NCI-H446 (cell line): Measurements from ENCODE around the gene LY86.
"Not testable (repeated sequence)": the region's sequence is repeated elsewhere in the genome, so short reads cannot be mapped to it uniquely, and the experiment has no call there.

Experiments
- DNase-seq, 2 experiments: peaks; one replicate each; lab custom pipeline; 2025; lab: John Stamatoyannopoulos, UW

The LY86 gene

DNA sequence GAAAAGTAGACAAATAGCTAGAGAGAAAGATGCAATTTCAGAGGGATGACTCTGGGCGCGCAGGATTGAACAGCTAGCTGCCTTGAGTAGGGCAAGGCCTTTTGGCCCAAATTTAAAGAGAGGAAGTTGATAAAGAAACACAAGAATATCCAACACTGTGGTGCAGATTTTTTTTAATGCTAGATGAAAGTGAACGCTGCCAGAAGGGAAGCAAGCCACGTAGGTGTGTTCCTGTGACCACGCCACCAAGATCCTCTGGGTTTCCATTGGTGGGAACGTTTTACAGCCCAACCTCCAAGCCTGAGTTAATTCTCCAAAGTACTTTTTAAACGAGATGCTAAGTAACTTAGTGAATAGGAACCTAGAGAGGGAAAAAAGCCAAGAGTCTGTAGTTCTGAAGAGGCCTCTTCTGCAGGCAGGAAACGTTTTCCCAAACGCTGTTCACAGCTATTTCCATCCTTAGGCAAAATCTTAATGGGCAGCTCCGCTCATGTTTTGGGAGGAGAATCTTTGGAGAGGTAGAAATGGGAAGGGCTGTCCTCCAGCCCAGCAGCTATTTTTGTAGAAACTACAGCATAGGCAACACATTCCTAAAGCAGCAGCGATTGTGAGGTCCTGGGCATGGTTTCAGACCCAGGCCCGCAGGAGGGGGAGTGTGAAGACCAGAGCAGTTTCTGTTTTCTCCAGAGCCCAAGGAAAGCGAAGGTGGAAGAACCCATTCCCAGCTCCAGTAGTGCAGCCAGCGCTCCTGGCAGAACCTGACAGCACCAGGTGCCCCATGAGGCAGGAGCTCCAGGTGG is 8.2 kb downstream of the LY86 start:
- no peak for DNase-seq

DNA sequence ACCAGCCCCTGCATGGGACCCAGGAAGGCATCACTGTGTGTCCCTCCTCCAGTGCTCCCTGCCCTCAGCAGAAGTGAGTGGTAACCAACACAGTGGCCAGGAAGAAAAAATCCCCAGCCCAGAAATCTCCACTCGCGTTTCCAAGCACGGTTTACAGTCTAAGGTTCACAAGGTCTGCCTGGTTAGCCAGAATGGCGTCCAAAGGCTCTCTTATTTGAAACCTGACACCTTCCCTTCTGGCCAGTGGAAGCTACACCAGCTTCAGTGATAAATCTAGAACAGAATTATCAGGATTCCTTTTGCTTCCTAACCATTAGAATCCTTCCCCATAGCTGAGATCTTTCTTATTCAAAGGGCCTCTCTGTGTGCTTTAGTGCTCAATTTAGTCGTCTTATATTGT is 9.2 kb downstream of the LY86 start:
- no peak for DNase-seq

DNA sequence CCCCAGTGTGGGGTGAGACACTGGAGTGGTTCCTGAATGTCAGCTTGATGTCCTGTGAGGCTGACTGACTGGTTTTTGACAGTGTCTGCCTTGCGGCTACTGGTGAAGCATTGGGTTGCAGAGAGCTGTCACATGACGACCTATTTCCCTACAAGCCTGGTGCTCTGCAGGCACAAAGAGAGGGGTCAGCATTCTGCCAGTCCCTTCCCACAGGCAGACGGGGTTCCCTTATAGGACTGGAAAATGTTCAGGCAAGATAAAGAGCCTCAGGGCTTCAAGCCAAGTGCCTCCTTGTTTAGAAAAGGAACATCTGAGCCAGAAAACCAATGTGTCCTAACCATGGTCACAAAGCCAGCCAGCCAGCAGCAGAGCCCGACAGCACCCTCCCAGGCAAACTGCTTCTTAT is 11.0 kb downstream of the LY86 start:
- DNase-seq: peak in 1 of 2 experiments; percentile 54

DNA sequence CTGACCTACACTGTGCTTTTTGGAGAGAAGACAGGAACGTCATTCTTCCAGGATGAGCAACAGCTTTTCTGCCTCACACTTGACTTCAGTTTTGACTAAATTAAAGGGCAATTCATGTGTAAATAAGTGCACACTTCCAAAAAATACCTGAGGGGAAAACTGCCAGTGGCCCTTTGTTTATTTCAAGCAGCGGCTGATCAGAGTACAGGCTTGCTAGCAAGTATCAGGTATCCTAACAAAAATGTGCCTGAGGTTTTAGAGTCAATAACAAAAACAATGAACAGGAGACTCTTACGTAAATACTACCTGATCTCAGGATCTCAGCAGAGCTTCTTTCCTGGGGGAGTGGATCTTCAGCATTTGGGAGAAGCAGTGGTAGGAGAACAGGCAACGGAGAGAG is 12.4 kb downstream of the LY86 start:
- no peak for DNase-seq

DNA sequence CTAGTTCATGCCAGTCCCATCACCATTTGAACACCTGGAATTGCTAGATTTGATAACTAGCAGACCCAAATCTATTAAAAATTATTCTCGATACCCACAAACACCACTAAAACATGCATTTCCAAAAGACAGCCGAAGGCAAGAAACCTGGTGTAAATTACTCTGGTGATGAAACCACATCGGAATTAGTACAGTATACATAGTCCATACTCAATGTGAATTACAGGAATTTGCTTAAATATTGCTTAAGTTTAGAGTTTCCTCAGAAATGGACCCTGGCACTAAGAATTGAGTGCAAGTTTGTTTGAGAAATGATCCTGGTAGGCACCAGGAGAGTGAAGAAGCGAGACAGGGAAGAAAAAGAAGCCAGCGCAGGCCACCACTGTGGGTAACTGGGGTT is 13.7 kb downstream of the LY86 start:
- DNase-seq: no peak

DNA sequence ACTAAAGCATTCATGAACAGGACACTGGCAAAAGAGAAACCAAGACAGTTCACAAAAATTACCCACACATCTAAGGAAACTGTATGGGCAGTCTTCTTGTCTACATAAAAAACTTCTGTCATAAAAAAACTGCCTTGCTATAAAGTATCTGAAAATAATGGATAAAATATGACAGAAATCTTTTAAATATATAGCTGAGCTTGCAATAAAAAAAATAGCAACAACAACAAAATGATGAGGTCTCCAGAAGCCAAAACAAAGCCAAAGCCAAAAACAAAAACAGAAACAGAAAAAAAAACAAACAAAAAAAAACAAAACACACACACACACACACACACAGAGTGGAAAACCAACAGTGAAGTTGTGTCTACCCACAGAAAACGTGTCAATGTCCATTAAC is 14.8 kb downstream of the LY86 start:
- no peak for DNase-seq

DNA sequence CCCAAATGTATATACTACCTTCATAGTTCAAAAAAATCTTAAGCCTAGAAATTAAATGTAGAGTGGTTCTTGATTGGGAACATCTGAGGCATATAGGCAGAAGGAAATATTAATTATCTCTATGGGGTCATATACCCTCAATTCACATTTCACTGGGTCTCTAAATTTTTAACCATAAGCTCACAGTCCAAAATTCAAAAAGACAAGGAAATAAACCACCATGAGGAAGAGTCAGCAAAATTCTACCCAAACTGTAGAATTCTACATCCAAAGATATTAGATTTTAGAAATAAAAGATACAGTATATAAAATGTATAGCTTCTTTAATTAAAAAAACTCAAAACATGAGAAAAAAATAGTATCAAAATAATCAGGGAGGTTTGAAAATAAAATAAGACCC is 15.5 kb downstream of the LY86 start:
- no peak for DNase-seq

DNA sequence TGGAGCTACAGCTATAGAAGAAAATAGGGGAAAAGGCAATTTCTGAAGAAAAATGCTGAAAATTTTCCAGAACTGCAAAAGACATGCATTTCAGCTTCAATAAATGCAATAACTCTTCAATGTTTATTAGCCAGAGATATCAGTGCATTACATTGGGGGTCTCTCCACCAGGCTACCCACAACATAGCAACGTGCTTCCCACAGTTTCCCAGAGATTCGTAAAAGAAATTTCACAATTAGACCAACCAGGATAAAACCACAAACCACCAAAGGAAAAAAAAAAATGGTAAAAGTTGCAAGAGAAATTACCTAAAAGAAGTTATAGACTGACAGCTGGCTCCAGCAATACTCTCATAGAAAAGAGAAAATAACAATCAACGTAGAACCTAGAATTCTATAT is 16.0 kb downstream of the LY86 start:
- no peak for DNase-seq

DNA sequence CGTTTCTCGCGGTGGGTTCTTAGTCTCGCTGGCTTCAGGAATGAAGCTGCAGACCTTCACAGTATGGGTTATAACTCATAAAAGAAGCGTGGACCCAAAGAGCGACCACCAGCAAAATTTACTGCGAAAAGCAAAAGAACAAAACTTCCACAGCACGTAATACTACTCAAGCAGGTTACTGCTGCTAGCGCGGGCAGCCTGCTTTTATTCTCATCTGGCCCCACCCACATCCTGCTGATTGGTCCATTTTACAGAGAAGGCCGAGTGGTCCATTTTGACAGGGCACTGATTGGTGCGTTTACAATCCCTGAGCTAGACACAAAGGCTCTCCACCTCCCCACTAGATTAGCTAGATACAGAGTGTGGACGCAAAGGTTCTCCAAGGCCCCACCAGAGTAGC is 17.4 kb downstream of the LY86 start:
- DNase-seq: no peak

DNA sequence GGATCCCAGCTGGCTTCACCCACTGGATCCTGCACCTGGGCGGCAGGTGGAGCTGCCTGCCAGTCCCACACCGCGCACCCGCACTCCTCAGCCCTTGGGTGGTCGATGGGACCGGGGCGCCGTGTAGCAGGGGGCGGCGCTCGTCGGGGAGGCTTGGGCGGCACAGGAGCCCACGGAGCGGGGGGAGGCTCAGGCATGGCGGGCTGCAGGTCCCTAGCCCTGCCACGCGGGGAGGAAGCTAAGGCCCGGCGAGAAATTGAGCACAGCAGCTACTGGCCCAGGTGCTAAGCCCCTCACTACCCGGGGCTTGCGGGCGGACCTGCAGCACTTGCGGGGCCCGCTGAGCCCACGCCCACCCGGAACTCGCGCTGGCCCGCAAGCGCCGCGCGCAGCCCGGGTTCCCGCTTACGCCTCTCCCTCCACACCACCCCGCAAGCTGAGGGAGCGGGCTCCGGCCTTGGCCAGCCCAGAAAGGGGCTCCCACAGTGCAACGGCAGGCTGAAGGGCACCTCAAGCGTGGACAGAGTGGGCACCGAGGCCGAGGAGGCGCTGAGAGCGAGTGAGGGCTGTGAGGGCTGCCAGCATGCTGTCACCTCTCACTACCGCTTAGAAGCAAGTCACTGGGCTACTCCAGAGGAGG is 18.0 kb downstream of the LY86 start:
- DNase-seq: not testable (repeated sequence)

DNA sequence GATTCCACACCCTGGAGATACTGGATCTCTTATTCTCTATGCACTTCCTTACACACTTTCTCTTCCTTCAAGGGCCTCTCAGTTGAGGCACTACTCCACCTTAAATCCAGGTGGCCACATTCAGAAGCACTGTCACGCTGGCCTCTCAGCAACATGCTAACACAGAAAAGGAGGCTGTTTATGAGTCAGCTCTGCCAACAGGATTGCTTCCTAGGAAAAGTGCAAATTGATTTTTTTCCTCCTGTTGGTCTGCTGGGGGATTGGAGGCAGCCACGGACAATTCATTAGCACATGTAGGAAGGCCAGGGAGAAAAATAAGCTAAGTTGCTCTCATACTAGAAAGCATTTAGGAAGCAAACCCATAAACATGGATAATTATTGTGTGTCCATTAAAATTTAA is 20.9 kb downstream of the LY86 start:
- DNase-seq: no peak

DNA sequence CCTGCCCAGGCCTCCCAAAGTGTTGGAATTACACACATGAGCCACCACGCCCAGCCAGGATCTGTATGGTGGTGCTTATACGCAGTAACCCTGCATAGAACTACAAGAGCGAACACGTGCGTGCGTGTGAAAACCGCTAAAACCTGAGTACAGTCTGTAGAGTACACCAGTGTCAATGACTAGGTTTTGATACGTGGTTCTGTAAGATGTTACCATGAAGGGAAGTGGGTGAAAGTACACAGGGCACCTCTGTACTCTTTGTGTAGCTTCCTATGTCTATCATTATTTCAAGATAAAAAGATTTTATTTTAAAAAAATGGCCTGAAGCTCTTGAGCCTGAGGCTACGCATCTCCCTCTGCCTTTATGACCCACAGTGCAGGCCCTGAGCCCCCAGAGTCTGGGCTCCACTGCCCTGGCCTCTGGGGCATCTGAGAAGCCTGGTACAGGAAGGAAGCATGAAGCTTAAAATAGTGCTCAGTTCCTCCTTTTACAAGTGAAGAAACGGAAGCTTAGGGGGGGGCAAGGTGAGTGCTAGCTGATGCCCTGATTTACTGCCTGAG is 21.6 kb downstream of the LY86 start:
- no peak for DNase-seq

DNA sequence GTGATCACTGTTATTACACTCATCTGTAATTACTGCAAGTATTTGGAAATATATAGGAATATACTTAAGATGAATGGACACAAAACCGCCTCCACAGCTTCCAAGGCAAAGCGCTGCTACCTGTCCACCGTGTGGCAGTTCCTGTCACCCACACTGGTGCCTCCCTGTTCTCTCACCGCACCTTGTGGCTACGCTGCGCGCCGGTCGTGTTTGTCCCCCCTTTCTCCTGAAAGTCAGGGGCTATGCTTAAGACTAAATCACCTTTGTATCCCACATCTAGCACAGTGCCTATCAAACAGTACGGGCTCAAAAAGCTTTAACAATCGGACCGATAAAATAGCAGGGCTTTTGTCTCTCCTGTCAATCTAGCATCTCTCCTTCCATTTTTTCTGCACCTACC is 23.0 kb downstream of the LY86 start:
- no peak for DNase-seq

DNA sequence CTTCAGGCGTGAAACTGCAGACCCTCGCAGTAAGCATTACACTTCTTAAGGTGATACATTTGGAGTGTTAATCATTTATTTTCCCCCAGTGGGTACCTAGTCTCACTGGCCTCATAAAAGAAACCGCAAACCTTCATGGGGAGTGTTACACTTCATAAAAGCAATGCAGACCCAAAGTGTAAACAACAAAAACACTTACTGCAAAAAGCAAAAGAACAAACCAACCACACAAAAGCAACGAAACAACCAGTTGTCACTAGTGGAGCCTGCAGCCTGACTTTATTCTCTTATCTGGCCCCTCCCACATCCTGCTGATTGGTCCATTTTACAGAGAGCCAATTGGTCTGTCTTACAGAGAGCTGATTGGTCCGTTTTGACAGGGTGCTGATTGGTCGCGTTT is 23.8 kb downstream of the LY86 start:
- no peak for DNase-seq

DNA sequence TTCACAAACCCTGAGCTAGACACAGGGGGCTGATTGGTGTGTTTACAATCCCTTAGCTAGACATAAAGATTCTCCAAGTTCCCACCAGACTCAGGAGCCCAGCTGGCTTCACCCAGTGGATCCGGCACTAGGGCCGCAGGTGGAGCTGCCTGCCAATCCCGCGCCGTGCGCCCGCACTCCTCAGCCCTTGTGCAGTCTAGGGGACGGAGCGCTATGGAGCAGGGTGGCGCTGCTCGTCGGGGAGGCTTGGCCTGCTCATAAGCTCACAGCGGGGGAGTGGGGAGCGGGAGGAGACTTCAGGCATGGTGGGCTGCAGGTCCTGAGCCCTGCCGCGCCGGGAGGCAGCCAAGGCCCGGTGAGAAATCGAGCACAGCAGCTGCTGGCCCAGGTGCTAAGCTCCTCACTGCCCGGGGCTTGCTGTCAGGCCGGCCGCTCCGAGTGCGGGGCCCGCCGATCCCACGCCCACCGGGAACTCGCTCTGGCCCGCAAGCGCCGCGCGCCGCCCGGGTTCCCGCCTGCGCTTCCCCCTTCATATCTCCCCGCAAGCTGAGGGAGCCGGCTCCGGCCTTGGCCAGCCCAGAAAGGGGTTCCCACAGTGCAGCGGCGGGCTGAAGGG is 24.7 kb downstream of the LY86 start:
- not testable (repeated sequence) for DNase-seq

DNA sequence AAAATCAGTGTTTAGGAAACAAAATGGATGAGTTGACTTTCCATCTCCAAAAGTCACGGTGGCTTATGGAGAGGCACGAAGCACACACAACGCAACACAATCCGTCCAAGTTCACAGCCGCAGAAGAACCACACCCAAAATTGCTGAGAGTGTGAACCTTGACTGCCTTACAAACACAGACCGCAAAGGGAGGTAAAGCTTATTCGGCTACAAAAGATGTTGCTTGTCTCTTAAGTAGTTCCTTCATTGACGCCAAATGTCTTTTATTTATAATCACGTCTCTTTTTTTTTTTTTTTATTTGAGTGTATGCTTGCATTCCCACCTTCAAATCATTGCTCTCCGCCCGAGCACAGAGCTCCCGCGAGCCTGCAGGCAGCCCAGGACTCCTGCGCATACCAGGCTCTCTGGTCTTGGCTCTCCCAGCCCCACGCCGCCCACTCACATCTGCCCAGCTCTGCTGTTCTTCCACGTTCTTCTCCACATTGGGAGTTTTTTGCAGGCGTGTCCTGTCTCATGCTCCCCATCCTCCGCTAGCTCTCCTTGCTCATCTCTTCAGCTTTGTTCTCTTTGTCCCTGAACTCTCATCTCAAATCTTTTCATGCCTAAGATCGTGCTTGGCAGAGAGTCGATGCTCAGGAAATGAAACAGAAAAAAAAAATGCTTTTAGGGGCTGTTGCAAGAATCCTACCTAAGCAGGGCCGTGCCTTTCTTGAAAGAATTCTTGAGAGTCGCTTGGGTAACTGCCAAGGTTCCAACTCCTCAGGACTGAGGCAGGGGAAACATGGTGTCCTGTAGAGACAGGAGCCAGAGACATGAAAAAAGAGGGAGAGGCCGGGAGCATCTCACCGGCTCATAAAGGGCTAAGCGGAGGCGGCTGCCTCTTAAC is 25.8 kb downstream of the LY86 start:
- no peak for DNase-seq

DNA sequence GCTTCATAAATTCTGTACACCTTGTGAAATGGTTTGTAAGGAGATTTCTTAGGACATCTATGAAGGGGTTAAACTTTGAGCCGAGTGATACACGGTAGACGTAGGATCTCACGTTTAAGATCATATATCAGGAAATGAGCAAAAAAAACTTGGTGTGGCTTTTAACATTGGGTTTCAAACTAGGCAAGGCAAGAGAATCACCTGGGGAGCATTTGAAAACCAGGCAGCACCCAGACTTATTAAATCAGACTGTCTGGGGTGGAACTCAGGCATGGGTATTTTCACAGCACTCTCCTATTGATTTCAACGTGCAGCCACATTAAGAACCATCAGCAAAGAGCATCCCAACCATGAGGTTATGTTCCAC is 26.4 kb downstream of the LY86 start:
- no peak for DNase-seq

DNA sequence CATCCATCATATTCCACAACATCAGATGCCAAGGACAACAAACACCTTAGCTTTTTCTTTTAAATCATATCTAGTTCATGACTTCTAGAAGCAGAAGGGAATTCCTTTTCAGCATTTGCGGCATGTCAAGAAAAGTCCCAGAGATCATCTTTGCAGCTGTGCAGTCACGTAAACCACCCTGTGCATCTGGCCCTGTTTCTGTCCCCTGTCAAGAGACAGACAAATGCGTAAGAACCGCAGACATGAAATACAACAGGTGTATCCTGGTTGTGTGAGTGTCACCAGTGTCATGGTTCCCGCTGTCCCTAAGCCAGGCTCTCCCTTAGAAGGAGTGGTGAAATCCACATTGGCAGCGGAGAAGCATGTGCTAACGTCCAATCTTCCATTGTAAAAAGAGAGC is 28.1 kb downstream of the LY86 start:
- no peak for DNase-seq

DNA sequence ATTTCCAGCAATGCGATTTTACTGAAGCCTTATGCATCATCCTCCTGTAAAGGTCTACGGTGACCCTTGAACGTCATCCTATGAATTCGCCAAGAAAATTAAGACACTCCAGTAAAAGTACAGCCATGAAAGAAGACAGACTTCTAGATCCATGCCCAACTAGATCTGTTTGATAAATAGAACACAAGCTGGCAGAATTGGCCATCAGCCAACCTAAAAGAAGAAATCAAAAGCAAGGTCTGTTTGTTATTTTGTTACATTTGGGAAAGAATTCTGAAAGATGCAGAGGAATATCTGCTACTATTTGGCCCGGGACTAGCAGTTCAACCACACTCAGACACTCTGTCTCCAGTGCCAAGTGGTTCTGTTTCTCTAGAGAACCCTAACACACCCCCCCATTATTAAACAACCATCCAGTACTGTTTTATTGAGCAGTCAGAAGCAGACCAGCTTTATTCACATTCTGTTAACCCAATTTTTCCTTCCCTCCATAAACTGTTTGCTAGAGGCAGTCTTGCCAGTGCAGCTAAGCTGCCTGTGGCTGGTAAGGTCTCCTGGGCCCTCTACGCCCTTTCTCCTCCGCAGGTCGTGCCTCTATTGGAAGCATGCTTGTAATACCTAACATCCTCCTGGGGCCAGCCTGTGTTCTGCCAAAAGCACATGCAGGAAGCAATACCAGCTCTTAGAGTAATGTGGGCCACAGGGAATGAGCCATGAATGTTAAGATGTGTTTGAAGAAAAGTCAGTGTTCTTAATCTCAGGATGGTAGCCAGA is 30.7 kb downstream of the LY86 start:
- DNase-seq: peak; percentile 55 to 69

DNA sequence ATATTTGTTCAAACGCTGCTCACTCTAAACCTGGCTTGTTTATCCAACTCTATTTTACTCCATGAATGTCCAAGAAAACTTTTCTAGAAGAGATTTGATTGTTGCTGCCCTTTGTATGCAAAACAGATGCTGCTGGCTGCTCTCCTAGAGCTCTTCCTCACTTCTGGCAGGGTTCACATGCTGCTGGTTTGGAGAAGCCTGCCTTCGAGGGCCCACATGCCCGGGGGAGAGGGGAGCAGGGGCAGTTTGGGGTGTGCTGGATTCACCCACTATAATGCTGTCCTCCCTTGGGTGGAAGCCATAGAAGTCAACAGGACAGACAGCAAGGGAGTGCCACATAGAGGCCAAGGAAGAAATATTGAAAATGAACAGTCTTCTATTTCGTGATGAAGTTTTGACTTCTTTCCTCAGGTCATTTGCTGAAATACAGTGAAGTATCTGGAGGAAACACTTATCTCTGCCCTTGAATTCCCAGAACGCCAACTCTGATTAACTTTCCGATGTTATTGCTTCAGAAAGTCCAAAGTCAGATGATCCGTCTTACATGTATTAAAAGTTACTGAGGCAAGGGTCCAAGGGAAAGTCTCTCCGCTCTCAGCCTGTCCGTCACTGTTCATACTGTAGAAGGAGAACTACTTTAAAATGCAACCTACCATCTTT is 32.4 kb downstream of the LY86 start:
- DNase-seq: no peak

DNA sequence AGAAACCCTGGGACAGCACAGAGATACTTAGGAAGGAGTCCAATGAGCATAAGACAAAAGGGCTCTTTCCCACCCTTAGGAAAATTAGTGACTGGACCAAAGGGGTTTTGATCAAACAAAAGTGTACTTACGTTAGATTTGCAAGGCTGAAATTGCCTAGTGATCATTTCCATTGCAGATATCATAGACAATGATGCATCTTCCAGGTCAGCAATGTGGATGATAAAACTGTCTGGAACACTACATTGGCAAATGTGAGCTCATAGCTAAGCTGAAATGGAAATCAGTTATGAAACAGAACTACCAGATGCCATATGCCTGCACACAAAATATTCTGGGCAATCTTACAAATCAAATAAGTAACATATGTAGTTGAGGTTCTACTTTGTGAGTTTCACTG is 34.0 kb downstream of the LY86 start:
- DNase-seq: peak; percentile 67 to 80
